Mesothelial cell of epicardium (in vitro differentiated cells): Measurements from ENCODE around the gene ALDH1L2. TPM values are rescaled to one million over a fixed set of nuclear protein-coding genes. Genes with fewer than 3 reads are reported as not detected.

Experiments
- DNase-seq, 2 experiments: peaks; one replicate each; pipeline ENCODE4 v3.0.0; 2021; ENCODE audit warnings: low spot score in 2 of 2; ENCODE audit not compliant: unreplicated experiment in 2 of 2
- H3K27ac Mint-ChIP-seq: 2 replicates; pipeline ENCODE4 v1.8.0; 2021; ENCODE audit warnings: mixed read lengths
- H3K27me3 Mint-ChIP-seq: 2 replicates; pipeline ENCODE4 v1.8.0; 2021; ENCODE audit warnings: low read depth, mixed read lengths
- H3K36me3 Mint-ChIP-seq: 2 replicates; pipeline ENCODE4 v1.8.0; 2021; ENCODE audit warnings: mixed read lengths
- H3K4me1 Mint-ChIP-seq: 2 replicates; pipeline ENCODE4 v1.8.0; 2021; ENCODE audit warnings: mixed read lengths
- H3K4me3 Mint-ChIP-seq: 2 replicates; pipeline ENCODE4 v1.8.0; 2021; ENCODE audit warnings: mild to moderate bottlenecking, moderate library complexity, mixed read lengths
- H3K9me3 Mint-ChIP-seq: 2 replicates; pipeline ENCODE4 v1.8.0; 2021; ENCODE audit warnings: mixed read lengths
- total RNA-seq: library from RNA; stranded (reverse); gene quantifications from 3 replicates; pipeline ENCODE4 v1.2.1, GENCODE V29; 2021
- TF ChIP-seq, protein P1 (sequence below): fragments of 200-600 bp; sonication (generic); IDR thresholded peaks from one replicate; pipeline ENCODE4 v1.5.0; 2021; ENCODE audit warnings: antibody characterized with exemption; ENCODE audit not compliant: unreplicated experiment

Gene ALDH1L2
- total RNA-seq, 1 donor from 2014 or later: 3.2 TPM

GRCh38 chr12:105072888-105073488, 11.3 kb downstream of the ALDH1L2 start:
- no peaks in the 10 kb centered on the region for H3K27me3 Mint-ChIP-seq
- H3K9me3 Mint-ChIP-seq: no peaks in the 10 kb centered on the region
- no peak overlapping the region for H3K4me3 Mint-ChIP-seq
- no peaks in the 10 kb centered on the region for H3K36me3 Mint-ChIP-seq
- H3K27ac Mint-ChIP-seq: no peak overlapping the region
- no peaks in the 10 kb centered on the region for H3K4me1 Mint-ChIP-seq
- TF ChIP-seq, protein P1, sequence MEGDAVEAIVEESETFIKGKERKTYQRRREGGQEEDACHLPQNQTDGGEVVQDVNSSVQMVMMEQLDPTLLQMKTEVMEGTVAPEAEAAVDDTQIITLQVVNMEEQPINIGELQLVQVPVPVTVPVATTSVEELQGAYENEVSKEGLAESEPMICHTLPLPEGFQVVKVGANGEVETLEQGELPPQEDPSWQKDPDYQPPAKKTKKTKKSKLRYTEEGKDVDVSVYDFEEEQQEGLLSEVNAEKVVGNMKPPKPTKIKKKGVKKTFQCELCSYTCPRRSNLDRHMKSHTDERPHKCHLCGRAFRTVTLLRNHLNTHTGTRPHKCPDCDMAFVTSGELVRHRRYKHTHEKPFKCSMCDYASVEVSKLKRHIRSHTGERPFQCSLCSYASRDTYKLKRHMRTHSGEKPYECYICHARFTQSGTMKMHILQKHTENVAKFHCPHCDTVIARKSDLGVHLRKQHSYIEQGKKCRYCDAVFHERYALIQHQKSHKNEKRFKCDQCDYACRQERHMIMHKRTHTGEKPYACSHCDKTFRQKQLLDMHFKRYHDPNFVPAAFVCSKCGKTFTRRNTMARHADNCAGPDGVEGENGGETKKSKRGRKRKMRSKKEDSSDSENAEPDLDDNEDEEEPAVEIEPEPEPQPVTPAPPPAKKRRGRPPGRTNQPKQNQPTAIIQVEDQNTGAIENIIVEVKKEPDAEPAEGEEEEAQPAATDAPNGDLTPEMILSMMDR: no peak
- no peak for DNase-seq

DNA sequence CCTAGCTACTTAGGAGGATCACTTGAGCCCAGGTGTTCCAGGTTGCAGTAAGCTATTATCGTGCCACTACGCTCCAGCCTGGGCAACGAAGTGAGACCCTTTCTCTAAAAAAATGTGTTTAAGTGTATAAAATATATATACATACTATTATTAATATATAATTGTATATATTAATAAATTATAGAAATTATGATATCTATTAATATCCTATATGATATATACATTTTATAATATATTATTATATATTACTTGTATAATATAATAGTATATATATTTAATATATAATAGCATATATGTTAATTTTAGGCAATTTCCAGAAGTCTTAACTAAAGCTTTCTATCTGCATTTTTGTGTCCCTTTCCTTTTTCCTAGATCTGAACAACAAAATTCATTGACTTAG, 12.3 kb downstream of the ALDH1L2 start:
- H3K36me3 Mint-ChIP-seq: no peaks in the 10 kb centered on the region
- no peak for DNase-seq
- H3K27me3 Mint-ChIP-seq: no peaks in the 10 kb centered on the region
- H3K4me3 Mint-ChIP-seq: no peak overlapping the region
- no peak overlapping the region for H3K27ac Mint-ChIP-seq
- no peaks in the 10 kb centered on the region for H3K4me1 Mint-ChIP-seq
- TF ChIP-seq, protein P1: no peak
- H3K9me3 Mint-ChIP-seq: no peaks in the 10 kb centered on the region

DNA sequence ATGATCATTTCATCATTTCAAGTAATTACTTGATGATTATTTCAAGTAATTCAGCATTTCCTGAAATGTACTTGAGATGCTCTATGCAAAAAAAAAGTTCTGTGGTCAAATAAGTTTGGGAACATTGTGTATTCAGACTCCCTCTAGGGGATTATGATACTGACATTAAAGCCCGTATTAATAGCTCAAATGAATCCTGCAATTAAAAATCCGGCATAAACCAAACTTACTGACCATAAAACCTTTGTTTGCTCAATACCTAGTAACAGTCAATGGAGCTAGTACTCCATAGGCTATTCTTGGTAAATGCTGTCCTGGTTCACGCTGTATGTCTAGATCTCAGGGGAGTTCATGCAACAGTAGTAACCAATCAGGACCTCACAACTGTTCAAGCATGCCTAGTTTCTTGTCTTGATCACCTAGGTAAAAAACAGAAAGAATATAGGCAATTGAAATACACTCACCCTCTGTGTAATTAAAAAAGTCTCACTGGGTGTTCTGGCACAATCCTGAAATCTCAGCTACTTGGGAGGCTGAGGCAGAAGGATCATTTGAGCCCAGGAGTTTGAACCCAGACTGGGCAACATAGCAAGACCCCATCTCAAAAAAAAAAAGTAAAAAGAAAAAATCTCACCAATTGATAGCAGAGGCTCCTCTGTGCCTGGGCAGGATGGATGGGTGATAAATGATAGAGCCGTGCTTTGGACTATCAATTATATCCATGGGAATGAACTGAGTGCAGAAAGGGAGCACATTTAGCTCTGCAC, 14.1 kb downstream of the ALDH1L2 start:
- no peaks in the 10 kb centered on the region for H3K9me3 Mint-ChIP-seq
- TF ChIP-seq, protein P1: no peak
- DNase-seq: no peak
- no peaks in the 10 kb centered on the region for H3K27me3 Mint-ChIP-seq
- no peak overlapping the region for H3K27ac Mint-ChIP-seq
- no peaks in the 10 kb centered on the region for H3K36me3 Mint-ChIP-seq
- no peak overlapping the region for H3K4me3 Mint-ChIP-seq
- no peaks in the 10 kb centered on the region for H3K4me1 Mint-ChIP-seq

DNA sequence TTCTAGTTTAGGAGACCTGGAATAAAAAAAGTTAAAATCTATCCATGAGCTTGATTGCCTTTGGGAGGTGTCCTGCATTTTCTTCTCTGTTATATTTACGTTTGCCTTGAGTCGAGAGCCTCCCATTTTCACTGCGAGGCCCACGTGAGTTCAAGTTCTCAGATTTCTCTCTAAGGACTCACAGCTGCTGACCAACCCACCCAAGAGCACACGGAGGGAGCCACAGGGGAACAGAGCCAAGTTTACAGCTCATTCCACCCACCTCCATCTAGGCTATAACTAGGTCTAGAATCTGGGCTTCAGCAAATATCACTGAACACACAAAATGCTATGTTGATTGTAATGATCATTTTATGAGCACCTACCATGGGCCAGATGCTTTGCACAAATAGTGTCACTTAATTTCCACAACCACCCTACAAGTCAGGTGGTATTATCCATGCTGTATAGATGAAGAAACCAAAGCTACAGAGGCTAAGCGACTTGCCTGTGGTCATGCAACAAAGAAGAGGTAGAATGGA, 16.7 kb downstream of the ALDH1L2 start:
- TF ChIP-seq, protein P1: no peak
- no peaks in the 10 kb centered on the region for H3K36me3 Mint-ChIP-seq
- no peak for DNase-seq
- peaks cover 2% of the 10 kb centered on the region for H3K4me1 Mint-ChIP-seq
- no peak overlapping the region for H3K4me3 Mint-ChIP-seq
- no peaks in the 10 kb centered on the region for H3K27me3 Mint-ChIP-seq
- no peak overlapping the region for H3K27ac Mint-ChIP-seq
- no peaks in the 10 kb centered on the region for H3K9me3 Mint-ChIP-seq

DNA sequence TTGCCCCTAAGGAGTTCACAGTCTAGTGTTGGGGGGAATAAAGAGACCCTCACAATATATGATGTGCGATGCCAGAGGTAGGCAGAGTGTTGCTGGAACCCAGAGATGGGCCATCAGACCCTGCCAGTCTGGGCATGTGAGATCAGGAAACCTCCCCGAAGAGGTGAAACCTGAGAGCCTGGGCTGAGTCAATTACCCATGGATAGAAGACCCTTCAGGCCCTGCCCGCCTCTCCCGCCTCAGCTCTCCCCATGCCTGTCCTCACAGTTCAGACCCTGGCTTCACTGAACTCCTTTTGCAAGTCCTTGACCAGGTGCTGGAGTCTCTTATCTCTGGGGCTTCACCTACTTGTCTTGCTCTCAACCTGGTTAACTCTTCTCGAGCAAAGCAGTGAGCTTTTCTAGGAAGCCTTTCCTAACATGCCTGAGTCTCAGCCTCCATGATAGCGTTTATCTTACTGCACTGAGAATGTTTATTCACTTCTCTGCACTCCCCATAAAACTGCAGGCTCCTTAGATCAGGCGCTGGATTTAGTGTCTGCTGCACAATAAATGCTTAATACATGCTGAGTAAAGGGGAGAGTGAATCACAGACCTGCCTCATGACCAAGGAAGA, 19.6 kb downstream of the ALDH1L2 start:
- H3K36me3 Mint-ChIP-seq: no peaks in the 10 kb centered on the region
- no peak for DNase-seq
- H3K27ac Mint-ChIP-seq: no peak overlapping the region

More for the DNA sequence above, 19.6 kb downstream of the ALDH1L2 start:
- H3K4me3 Mint-ChIP-seq: no peak overlapping the region
- H3K4me1 Mint-ChIP-seq: peaks cover 2% of the 10 kb centered on the region
- TF ChIP-seq, protein P1: no peak
- no peaks in the 10 kb centered on the region for H3K9me3 Mint-ChIP-seq
- H3K27me3 Mint-ChIP-seq: no peaks in the 10 kb centered on the region
